ENCODE measurements around the gene KSR2. TPM values are rescaled to one million over a fixed set of nuclear protein-coding genes. Genes with fewer than 3 reads are reported as not detected.

KSR2 gene
- total RNA-seq, 4 donors from 2014 or later = 0.32 to 7.0 (median 0.60) TPM

DNA sequence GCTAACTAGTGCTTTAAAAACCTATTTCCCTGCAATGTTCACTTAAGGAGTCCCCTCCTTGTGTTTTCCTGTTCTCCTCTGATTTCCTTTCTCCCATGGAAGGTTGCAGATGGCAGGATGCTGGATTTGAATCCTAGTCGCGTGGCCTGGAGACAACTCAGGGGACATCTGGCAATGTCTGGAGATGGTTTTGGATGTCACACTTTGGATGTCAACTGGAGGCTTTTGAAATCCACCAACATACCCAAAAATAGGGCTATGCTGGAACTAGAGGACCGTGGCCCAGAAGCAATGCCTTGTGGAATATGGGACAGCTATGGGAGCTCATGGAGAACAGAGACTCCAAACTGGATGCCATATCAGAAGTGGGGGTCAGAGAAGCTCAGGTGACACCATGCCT is 511.6 kb downstream of the KSR2 start:
- no peaks in the 10 kb centered on the region for H3K36me3 ChIP-seq
- intact Hi-C loops (cut with DNase I; ENCODE audit: low total_unique reads) (no loop called here), in situ Hi-C loops (cut with MboI; ENCODE audit: low pct_ligation_motif_present in 1 of 4, low pct_unique_long_range_greater_than_20kb in 1 of 4, low sequenced_read_pairs in 3 of 4) (no loop called here)
- 84% methylated on average over 3 of the region's 3 CpGs; no CpG with 5 or more reads in 1 of the 2 donors for WGBS, 2 donors (ENCODE audit: low coverage in 1 of 2)
- H3K4me1 ChIP-seq = no peaks in the 10 kb centered on the region
- H3K9me3 ChIP-seq = no peaks in the 10 kb centered on the region
- no peak overlapping the region for H3K4me3 ChIP-seq
- no peaks in the 10 kb centered on the region for H3K27me3 ChIP-seq
- no peak for DNase-seq
- no peak overlapping the region for H3K27ac ChIP-seq
- TF ChIP-seq POLR2AphosphoS5 (IDR thresholded peaks at IDR 0.05) = no peak
- no peak for TF ChIP-seq EP300 (IDR thresholded peaks at IDR 0.05; ENCODE audit: low read depth)
- TF ChIP-seq, protein P1, sequence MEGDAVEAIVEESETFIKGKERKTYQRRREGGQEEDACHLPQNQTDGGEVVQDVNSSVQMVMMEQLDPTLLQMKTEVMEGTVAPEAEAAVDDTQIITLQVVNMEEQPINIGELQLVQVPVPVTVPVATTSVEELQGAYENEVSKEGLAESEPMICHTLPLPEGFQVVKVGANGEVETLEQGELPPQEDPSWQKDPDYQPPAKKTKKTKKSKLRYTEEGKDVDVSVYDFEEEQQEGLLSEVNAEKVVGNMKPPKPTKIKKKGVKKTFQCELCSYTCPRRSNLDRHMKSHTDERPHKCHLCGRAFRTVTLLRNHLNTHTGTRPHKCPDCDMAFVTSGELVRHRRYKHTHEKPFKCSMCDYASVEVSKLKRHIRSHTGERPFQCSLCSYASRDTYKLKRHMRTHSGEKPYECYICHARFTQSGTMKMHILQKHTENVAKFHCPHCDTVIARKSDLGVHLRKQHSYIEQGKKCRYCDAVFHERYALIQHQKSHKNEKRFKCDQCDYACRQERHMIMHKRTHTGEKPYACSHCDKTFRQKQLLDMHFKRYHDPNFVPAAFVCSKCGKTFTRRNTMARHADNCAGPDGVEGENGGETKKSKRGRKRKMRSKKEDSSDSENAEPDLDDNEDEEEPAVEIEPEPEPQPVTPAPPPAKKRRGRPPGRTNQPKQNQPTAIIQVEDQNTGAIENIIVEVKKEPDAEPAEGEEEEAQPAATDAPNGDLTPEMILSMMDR (IDR thresholded peaks at IDR 0.05) = no peak
- TF ChIP-seq POLR2A (IDR thresholded peaks at IDR 0.05) = no peak

DNA sequence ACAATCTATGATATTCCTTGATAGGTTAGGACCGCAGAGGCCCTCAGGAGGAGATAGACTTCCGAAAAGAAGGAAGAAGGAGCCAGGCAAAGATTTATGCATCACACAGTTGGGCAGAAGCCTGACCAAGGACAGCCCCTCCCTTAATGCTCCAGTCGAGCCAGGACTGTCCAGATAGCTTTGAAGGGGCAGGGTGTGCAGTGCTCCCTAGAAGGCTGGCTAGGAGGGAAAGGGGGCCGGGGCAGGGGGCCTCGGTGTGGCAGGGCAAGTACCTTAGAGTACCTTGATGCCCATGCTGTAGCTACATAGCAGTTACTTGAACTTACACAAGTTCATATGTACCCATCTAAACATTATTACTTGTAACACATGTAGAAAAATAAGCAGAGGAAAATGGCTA is 512.7 kb downstream of the KSR2 start:
- no peak overlapping the region for H3K4me3 ChIP-seq
- H3K9me3 ChIP-seq = no peaks in the 10 kb centered on the region
- no peaks in the 10 kb centered on the region for H3K27me3 ChIP-seq
- in situ Hi-C loops (cut with MboI; ENCODE audit: low pct_ligation_motif_present in 1 of 4, low pct_unique_long_range_greater_than_20kb in 1 of 4, low sequenced_read_pairs in 3 of 4) = no loop called here
- no peak for DNase-seq
- no peak overlapping the region for H3K27ac ChIP-seq
- H3K4me1 ChIP-seq = no peaks in the 10 kb centered on the region
- WGBS, 2 donors (ENCODE audit: low coverage in 1 of 2) = 78% methylated on average over 5 of the region's 5 CpGs; no CpG with 5 or more reads in 1 of the 2 donors
- intact Hi-C loops (cut with DNase I; ENCODE audit: low total_unique reads) = no loop called here
- no peak for TF ChIP-seq POLR2A (IDR thresholded peaks at IDR 0.05)
- no peaks in the 10 kb centered on the region for H3K36me3 ChIP-seq

- 73 to 74% methylated on average over 3 to 4 of the region's 4 CpGs for WGBS, 2 donors (ENCODE audit: low coverage in 1 of 2)
Observed at GRCh38 chr12:117453961-117454360, 514.8 kb downstream of the KSR2 start.

DNA sequence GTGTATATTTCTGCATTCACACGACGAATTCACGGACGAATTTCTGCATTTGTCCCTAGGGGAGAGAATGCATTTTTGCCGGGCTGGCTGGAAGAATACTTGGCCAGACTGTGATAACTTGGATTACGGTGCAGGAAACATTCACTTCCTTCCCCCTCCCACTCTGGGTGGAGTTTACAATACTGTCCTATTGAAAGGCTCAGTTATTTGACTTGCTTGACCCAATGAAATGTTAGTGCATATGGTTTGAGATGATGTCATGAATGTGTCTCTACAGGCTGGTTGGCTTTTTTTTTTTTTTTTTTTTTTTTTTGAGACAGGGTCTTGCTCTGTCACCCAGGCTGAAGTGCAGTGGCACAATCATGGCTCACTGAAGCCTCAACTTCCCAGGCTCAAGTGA is 516.7 kb downstream of the KSR2 start:
- 68 to 86% methylated on average over 1 to 6 of the region's 6 CpGs for WGBS, 2 donors (ENCODE audit: low coverage in 1 of 2)
- TF ChIP-seq POLR2AphosphoS5 (IDR thresholded peaks at IDR 0.05) (no peak), POLR2A (IDR thresholded peaks at IDR 0.05) (no peak), EP300 (IDR thresholded peaks at IDR 0.05; ENCODE audit: low read depth) (no peak)
- TF ChIP-seq, protein P1 (IDR thresholded peaks at IDR 0.05) = no peak
- DNase-seq = no peak
- Histone ChIP-seq H3K4me1 (no peaks in the 10 kb centered on the region), H3K27me3 (no peaks in the 10 kb centered on the region), H3K27ac (no peak overlapping the region), H3K36me3 (no peaks in the 10 kb centered on the region), H3K9me3 (no peaks in the 10 kb centered on the region), H3K4me3 (no peak overlapping the region)
- in situ Hi-C loops (cut with MboI; ENCODE audit: low pct_ligation_motif_present in 1 of 4, low pct_unique_long_range_greater_than_20kb in 1 of 4, low sequenced_read_pairs in 3 of 4) = no loop called here
- intact Hi-C loops (cut with DNase I; ENCODE audit: low total_unique reads) = no loop called here

More at GRCh38 chr12:117453961-117454360, 514.8 kb downstream of the KSR2 start:
- in situ Hi-C loops (cut with MboI; ENCODE audit: low pct_ligation_motif_present in 1 of 4, low pct_unique_long_range_greater_than_20kb in 1 of 4, low sequenced_read_pairs in 3 of 4) = no loop called here
- no peaks in the 10 kb centered on the region for H3K9me3 ChIP-seq
- H3K36me3 ChIP-seq = no peaks in the 10 kb centered on the region
- H3K4me3 ChIP-seq = no peak overlapping the region
- DNase-seq = no peak
- no peaks in the 10 kb centered on the region for H3K27me3 ChIP-seq
- TF ChIP-seq, protein P1 (IDR thresholded peaks at IDR 0.05) = no peak
- TF ChIP-seq EP300 (IDR thresholded peaks at IDR 0.05; ENCODE audit: low read depth) (no peak), POLR2A (IDR thresholded peaks at IDR 0.05) (no peak), POLR2AphosphoS5 (IDR thresholded peaks at IDR 0.05) (no peak)
- no peaks in the 10 kb centered on the region for H3K4me1 ChIP-seq
- H3K27ac ChIP-seq = no peak overlapping the region
- intact Hi-C loops (cut with DNase I; ENCODE audit: low total_unique reads) = no loop called here

- TF ChIP-seq, protein P1 (IDR thresholded peaks at IDR 0.05) = no peak
- TF ChIP-seq EP300 (IDR thresholded peaks at IDR 0.05; ENCODE audit: low read depth) = no peak
- TF ChIP-seq POLR2AphosphoS5 (IDR thresholded peaks at IDR 0.05) = no peak
- no peak for TF ChIP-seq POLR2A (IDR thresholded peaks at IDR 0.05)
- H3K27ac ChIP-seq = no peak overlapping the region
- H3K4me3 ChIP-seq = no peak overlapping the region
- 73 to 83% methylated on average over 1 to 5 of the region's 5 CpGs for WGBS, 2 donors (ENCODE audit: low coverage in 1 of 2)
- H3K36me3 ChIP-seq = no peaks in the 10 kb centered on the region
- H3K4me1 ChIP-seq = no peaks in the 10 kb centered on the region
- no peak for DNase-seq
- no peaks in the 10 kb centered on the region for H3K9me3 ChIP-seq
- in situ Hi-C loops (cut with MboI; ENCODE audit: low pct_ligation_motif_present in 1 of 4, low pct_unique_long_range_greater_than_20kb in 1 of 4, low sequenced_read_pairs in 3 of 4) (no loop called here), intact Hi-C loops (cut with DNase I; ENCODE audit: low total_unique reads) (no loop called here)
- H3K27me3 ChIP-seq = no peaks in the 10 kb centered on the region
Observed at GRCh38 chr12:117450209-117450608, 518.6 kb downstream of the KSR2 start.
